Type B pancreatic cell (in vitro differentiated cells): Measurements from ENCODE around the gene RBCK1. TPM values are rescaled to one million over a fixed set of nuclear protein-coding genes. Genes with fewer than 3 reads are reported as not detected.
A peak's percentile ranks its signal among the peaks of the same experiment; 100 is the strongest.

Experiments used
- DNase-seq: peaks from one replicate; pipeline ENCODE4 v3.0.0; 2021; ENCODE audit warnings: mixed read lengths; ENCODE audit not compliant: unreplicated experiment; ENCODE audit errors: extremely low spot score
- H3K27ac Mint-ChIP-seq: 2 replicates; pipeline ENCODE4 v1.8.0; 2021; ENCODE audit warnings: mild to moderate bottlenecking, mixed read lengths
- H3K27me3 Mint-ChIP-seq: 2 replicates; pipeline ENCODE4 v1.8.0; 2021; ENCODE audit warnings: mixed read lengths
- H3K36me3 Mint-ChIP-seq: 2 replicates; pipeline ENCODE4 v1.8.0; 2021; ENCODE audit warnings: mixed read lengths
- H3K4me1 Mint-ChIP-seq: one replicate; pipeline ENCODE4 v1.8.0; 2021; ENCODE audit warnings: mixed read lengths; ENCODE audit not compliant: unreplicated experiment
- H3K4me3 Mint-ChIP-seq: 2 replicates; pipeline ENCODE4 v1.8.0; 2021; ENCODE audit warnings: mild to moderate bottlenecking, mixed read lengths
- H3K9me3 Mint-ChIP-seq: 2 replicates; pipeline ENCODE4 v1.8.0; 2021; ENCODE audit warnings: mixed read lengths
- total RNA-seq: library from RNA; stranded (reverse); gene quantifications from 2 replicates; pipeline ENCODE4 v1.2.1, GENCODE V29; 2021; ENCODE audit warnings: low replicate concordance
- TF ChIP-seq, protein P1 (sequence below): fragments of 200-600 bp; sonication (generic); conservative IDR thresholded peaks from 2 replicates; pipeline ENCODE4 v1.5.0; 2021; ENCODE audit warnings: antibody characterized with exemption, mild to moderate bottlenecking

RBCK1 gene
- total RNA-seq, 1 donor from 2014 or later, result 84.9 TPM

DNA sequence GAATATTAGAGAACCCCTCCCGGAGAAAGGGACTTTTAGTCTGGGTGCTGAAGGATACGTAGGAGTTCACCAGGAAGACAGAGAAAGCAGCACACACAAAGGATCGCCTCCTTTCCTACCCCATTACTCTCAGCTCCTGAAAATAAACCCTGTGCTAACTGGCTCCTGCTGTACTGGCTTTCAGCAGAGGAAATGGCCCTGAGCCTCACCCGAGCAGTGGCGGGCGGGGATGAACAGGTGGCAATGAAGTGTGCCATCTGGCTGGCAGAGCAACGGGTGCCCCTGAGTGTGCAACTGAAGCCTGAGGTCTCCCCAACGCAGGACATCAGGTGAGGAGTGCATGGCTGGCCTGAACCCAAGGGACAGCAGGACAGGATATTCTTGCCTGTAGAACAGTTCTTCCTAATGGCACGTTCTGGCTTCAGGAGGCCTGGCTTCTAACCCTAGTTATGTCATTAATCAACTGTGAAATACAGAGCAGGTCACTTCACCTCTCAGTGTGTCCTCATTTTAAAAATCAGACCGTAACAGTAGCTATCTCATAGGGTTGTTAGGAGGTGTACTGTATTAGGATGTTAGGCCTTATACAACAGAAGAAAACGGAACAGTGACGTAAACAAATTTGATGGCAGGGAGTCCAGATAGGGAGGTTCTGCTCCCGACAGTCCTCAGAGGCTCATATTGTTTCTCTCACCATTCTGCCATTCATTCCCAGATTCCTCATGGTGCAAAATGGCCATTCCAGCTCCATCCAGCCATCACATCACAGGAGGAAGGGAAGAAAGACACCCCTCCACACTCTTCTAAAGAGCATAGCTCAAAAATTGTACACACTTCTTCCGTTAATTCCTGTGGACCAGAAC is 1.8 kb downstream of the RBCK1 start:
- DNase-seq, result no peak
- Mint-ChIP-seq H3K27me3 (no peaks in the 10 kb centered on the region), H3K4me3 (peak overlapping the region; percentile 95), H3K9me3 (peaks cover 3% of the 10 kb centered on the region), H3K36me3 (peaks cover 34% of the 10 kb centered on the region), H3K27ac (peak overlapping the region; percentile 92), H3K4me1 (peaks cover 29% of the 10 kb centered on the region)
- TF ChIP-seq, protein P1, sequence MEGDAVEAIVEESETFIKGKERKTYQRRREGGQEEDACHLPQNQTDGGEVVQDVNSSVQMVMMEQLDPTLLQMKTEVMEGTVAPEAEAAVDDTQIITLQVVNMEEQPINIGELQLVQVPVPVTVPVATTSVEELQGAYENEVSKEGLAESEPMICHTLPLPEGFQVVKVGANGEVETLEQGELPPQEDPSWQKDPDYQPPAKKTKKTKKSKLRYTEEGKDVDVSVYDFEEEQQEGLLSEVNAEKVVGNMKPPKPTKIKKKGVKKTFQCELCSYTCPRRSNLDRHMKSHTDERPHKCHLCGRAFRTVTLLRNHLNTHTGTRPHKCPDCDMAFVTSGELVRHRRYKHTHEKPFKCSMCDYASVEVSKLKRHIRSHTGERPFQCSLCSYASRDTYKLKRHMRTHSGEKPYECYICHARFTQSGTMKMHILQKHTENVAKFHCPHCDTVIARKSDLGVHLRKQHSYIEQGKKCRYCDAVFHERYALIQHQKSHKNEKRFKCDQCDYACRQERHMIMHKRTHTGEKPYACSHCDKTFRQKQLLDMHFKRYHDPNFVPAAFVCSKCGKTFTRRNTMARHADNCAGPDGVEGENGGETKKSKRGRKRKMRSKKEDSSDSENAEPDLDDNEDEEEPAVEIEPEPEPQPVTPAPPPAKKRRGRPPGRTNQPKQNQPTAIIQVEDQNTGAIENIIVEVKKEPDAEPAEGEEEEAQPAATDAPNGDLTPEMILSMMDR, result no peak

DNA sequence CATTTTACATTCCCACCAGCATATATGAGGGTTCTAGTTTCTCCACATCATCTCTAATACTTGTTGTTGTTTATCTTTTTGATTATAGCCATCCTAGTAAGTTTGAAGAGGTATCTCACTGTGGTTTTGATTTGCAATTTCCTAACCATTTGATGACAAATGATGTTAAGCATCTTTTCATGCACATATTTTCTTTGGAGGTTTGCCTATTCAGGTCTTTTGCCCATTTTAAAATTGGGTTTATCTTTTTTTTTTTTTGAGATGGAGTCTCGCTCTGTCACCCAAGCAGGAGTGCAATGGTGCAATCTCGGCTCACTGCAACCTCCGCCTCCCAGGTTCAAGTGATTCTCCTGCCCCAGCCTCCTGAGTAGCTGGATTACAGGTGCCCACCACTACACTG is 4.0 kb downstream of the RBCK1 start:
- Mint-ChIP-seq H3K4me1 (peaks cover 24% of the 10 kb centered on the region), H3K36me3 (peaks cover 42% of the 10 kb centered on the region), H3K9me3 (peaks cover 3% of the 10 kb centered on the region), H3K27ac (no peak overlapping the region), H3K27me3 (no peaks in the 10 kb centered on the region), H3K4me3 (no peak overlapping the region)
- DNase-seq, result no peak
- TF ChIP-seq, protein P1, result no peak

DNA sequence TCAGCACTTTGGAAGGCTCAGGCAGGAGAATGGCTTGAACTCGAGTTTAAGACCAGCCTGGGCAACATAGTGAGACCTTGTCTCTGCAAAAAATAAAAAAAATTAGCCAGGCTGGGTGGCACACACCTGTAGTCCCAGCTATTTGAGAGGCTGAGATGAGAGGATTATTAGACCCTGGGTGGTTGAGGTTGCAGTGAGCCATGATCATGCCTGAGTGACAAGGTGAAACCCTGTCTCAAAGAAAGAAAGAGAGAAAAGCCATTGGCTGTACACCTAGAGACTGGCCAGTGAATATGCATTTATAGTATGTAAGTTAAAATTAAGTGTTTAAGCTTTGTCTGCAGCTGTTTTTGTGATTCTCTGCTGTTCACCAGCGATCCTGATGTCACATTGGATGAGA is 6.1 kb downstream of the RBCK1 start:
- H3K27me3 Mint-ChIP-seq, result no peaks in the 10 kb centered on the region
- peaks cover 46% of the 10 kb centered on the region for H3K36me3 Mint-ChIP-seq
- peaks cover 3% of the 10 kb centered on the region for H3K9me3 Mint-ChIP-seq
- no peak for DNase-seq
- TF ChIP-seq, protein P1, result no peak
- no peak overlapping the region for H3K27ac Mint-ChIP-seq
- peaks cover 17% of the 10 kb centered on the region for H3K4me1 Mint-ChIP-seq
- H3K4me3 Mint-ChIP-seq, result no peak overlapping the region

DNA sequence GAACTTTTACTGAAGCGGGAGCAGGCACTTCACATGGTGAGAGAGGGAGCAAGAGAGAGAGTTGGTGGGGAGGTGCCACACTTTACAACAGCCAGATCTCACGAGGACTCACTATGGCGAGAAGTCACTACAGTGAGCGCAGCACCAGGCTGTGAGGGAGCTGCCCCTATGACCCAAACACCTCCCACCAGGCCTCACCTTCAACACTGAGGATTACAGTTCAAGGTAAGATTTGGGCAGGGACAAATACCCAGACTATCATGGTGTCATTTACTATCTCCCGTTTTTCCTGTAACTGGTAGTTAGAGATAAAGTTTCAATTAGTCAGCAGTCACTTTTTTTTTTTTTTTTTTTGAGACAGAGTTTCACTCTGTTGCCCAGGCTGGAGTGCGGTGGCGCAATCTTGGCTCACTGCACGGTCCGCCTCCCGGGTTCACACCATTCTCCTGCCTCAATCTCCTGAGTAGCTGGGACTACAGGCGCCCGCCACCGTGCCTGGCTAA is 7.8 kb downstream of the RBCK1 start:
- Mint-ChIP-seq H3K4me1 (peaks cover 4% of the 10 kb centered on the region), H3K27me3 (no peaks in the 10 kb centered on the region), H3K36me3 (peaks cover 34% of the 10 kb centered on the region), H3K4me3 (no peak overlapping the region), H3K27ac (no peak overlapping the region), H3K9me3 (peaks cover 3% of the 10 kb centered on the region)
- TF ChIP-seq, protein P1, result no peak
- no peak for DNase-seq

DNA sequence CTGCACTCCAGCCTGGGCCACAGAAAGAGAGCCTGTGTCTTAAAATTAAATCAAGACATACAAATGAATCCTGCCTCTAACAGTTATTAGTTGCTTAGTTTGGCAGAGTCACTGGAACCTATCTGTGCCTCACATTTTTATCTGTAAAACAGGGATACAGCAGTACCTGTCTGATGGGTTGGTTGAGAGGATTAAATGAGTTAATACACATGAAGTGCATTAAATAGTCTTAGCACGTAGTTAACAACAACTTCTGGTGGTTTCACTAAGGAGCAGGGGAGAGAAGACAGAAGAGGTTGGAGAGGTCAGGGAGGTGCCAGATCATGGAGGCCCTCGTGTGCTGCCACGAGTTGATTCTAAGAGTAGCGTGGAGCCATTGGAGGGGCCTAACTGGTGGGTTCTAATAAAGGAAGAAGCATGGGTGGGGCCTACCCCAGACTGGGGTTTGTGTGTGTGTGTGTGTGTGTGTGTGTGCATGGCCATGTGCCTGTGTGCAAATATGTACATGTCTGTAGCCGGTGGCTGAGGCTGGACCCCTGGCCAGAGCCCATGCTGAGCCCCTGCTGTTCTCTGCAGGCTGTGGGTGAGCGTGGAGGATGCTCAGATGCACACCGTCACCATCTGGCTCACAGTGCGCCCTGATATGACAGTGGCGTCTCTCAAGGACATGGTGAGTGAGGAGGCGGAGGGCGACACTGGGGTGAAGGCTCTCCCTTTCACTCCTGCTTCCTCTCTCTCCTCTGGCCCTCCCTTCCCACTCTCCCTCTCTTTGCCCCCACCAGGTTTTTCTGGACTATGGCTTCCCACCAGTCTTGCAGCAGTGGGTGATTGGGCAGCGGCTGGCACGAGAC is 9.1 kb downstream of the RBCK1 start:
- H3K27ac Mint-ChIP-seq, result no peak overlapping the region
- no peaks in the 10 kb centered on the region for H3K27me3 Mint-ChIP-seq
- peaks cover 3% of the 10 kb centered on the region for H3K9me3 Mint-ChIP-seq
- H3K4me3 Mint-ChIP-seq, result no peak overlapping the region
- peaks cover 4% of the 10 kb centered on the region for H3K4me1 Mint-ChIP-seq
- TF ChIP-seq, protein P1, result no peak
- no peak for DNase-seq
- H3K36me3 Mint-ChIP-seq, result peaks cover 31% of the 10 kb centered on the region
